ENCODE data around the gene WDR70.
A peak's percentile ranks its signal among the peaks of the same experiment; 100 is the strongest.

- TF ChIP-seq, protein P1, sequence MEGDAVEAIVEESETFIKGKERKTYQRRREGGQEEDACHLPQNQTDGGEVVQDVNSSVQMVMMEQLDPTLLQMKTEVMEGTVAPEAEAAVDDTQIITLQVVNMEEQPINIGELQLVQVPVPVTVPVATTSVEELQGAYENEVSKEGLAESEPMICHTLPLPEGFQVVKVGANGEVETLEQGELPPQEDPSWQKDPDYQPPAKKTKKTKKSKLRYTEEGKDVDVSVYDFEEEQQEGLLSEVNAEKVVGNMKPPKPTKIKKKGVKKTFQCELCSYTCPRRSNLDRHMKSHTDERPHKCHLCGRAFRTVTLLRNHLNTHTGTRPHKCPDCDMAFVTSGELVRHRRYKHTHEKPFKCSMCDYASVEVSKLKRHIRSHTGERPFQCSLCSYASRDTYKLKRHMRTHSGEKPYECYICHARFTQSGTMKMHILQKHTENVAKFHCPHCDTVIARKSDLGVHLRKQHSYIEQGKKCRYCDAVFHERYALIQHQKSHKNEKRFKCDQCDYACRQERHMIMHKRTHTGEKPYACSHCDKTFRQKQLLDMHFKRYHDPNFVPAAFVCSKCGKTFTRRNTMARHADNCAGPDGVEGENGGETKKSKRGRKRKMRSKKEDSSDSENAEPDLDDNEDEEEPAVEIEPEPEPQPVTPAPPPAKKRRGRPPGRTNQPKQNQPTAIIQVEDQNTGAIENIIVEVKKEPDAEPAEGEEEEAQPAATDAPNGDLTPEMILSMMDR (IDR thresholded peaks at IDR 0.05): peak in 2 of 4 experiments; percentile 45 to 56
- TF ChIP-seq EP300 (IDR thresholded peaks at IDR 0.05): no peak
Measured at GRCh38 chr5:37774912-37775483, 395.9 kb downstream of the WDR70 start.

Data from sigmoid colon (tissue), 4 donors.